IMR-90 (cell line): ENCODE measurements around the gene JAK1. TPM values are rescaled to one million over a fixed set of nuclear protein-coding genes. Genes with fewer than 3 reads are reported as not detected.

Experiments
- ATAC-seq: fragments of 200-7000 bp; cut with Tn5 transposase; 2 replicates; pipeline ENCODE4 v1.9.1; 2020; ENCODE audit warnings: low read depth, mild to moderate bottlenecking, moderate library complexity
- BruUV-seq: library from RNA; stranded (reverse); fragments of 400-500 nt; replicated peaks from 2 replicates; lab custom pipeline; 2021; lab: Mats Ljungman, UMichigan
- CTCF ChIA-PET: fragments of 300-600 bp; formaldehyde crosslinking; extraction: SDS; loops from one replicate; lab custom pipeline; 2021; ENCODE audit warnings: antibody characterized with exemption; lab: Yijun Ruan, JAX
- POLR2A ChIA-PET: fragments of 300-600 bp; sonication (Branson Sonifier 250); formaldehyde crosslinking; loops from one replicate; lab custom pipeline; 2022; ENCODE audit warnings: antibody characterized with exemption; ENCODE audit not compliant: unreplicated experiment; lab: Charles Lee
- DNase-seq: peaks from one replicate; pipeline ENCODE4 v3.0.0; 2013
- H2AFZ ChIP-seq: replicated peaks from 2 replicates; pipeline ENCODE3; 2013; ENCODE audit warnings: low read length, mild to moderate bottlenecking; ENCODE audit not compliant: poor library complexity
- H2AK5ac ChIP-seq: 2 replicates; pipeline ENCODE4 v1.6.1; 2013; ENCODE audit warnings: low read depth, low read length, inconsistent platforms
- H2AK9ac ChIP-seq: replicated peaks from 2 replicates; pipeline ENCODE3; 2013; ENCODE audit warnings: mild to moderate bottlenecking, low read depth, low read length, moderate library complexity; ENCODE audit not compliant: poor library complexity
- H2BK120ac ChIP-seq: 2 replicates; pipeline ENCODE4 v1.6.1; 2013; ENCODE audit warnings: low read depth, low read length, inconsistent platforms
- H2BK15ac ChIP-seq: 3 replicates; pipeline ENCODE4 v1.6.1; 2013; ENCODE audit warnings: low read depth, low read length, inconsistent platforms
- H2BK20ac ChIP-seq: 2 replicates; pipeline ENCODE4 v1.6.1; 2013; ENCODE audit warnings: low read depth, mild to moderate bottlenecking, inconsistent platforms, low read length, moderate library complexity
- H2BK5ac ChIP-seq: 2 replicates; pipeline ENCODE4 v1.6.1; 2013; ENCODE audit warnings: mild to moderate bottlenecking, low read depth, low read length, inconsistent platforms; ENCODE audit not compliant: poor library complexity, severe bottlenecking
- H3K14ac ChIP-seq: replicated peaks from 2 replicates; pipeline ENCODE4 v1.6.1; 2013; ENCODE audit warnings: low read depth, low read length, inconsistent platforms
- H3K18ac ChIP-seq: 2 replicates; pipeline ENCODE4 v1.6.1; 2013; ENCODE audit warnings: low read depth, low read length, control low read depth
- H3K23ac ChIP-seq: 2 replicates; pipeline ENCODE4 v1.6.1; 2013; ENCODE audit warnings: low read depth, low read length, inconsistent platforms
- H3K27ac ChIP-seq: 2 replicates; pipeline ENCODE4 v1.5.1; 2013; ENCODE audit warnings: mild to moderate bottlenecking, control low read depth, low read length; ENCODE audit not compliant: insufficient read depth
- H3K27me3 ChIP-seq: 2 replicates; pipeline ENCODE4 v1.6.1; 2013; ENCODE audit warnings: low read length; ENCODE audit not compliant: control insufficient read depth, insufficient read depth
- H3K36me3 ChIP-seq: 2 replicates; pipeline ENCODE4 v1.6.1; 2013; ENCODE audit warnings: low read length, mixed read lengths; ENCODE audit not compliant: control insufficient read depth, insufficient read depth
- H3K4ac ChIP-seq: 2 replicates; pipeline ENCODE4 v1.6.1; 2013; ENCODE audit warnings: low read depth, low read length, inconsistent platforms
- H3K4me1 ChIP-seq: 2 replicates; pipeline ENCODE4 v1.6.1; 2013; ENCODE audit warnings: low read length, mixed read lengths; ENCODE audit not compliant: control insufficient read depth, insufficient read depth
- H3K4me2 ChIP-seq: 2 replicates; pipeline ENCODE4 v1.6.1; 2013; ENCODE audit warnings: low read depth, mild to moderate bottlenecking, control low read depth, low read length, moderate library complexity
- H3K4me3 ChIP-seq: 2 replicates; pipeline ENCODE4 v1.5.1; 2013; ENCODE audit warnings: low read depth, mild to moderate bottlenecking, control low read depth, low read length, moderate library complexity; ENCODE audit not compliant: insufficient read depth
- H3K56ac ChIP-seq: 2 replicates; pipeline ENCODE4 v1.6.1; 2013; ENCODE audit warnings: low read length, inconsistent platforms; ENCODE audit not compliant: insufficient read depth; ENCODE audit errors: extremely low read depth
- H3K79me1 ChIP-seq, 2 experiments: 2 replicates each; pipeline ENCODE4 v1.6.1; 2013; ENCODE audit warnings: low read length in 2 of 2, inconsistent platforms in 1 of 2, low read depth in 1 of 2
- H3K9ac ChIP-seq: 2 replicates; pipeline ENCODE4 v1.6.1; 2013; ENCODE audit warnings: low read depth, low read length, control low read depth
- H3K9me1 ChIP-seq: 2 replicates; pipeline ENCODE4 v1.6.1; 2013; ENCODE audit warnings: low read length, inconsistent platforms; ENCODE audit not compliant: insufficient read depth
- H3K9me3 ChIP-seq: 2 replicates; pipeline ENCODE4 v1.6.1; 2013; ENCODE audit warnings: low read length; ENCODE audit not compliant: control insufficient read depth, insufficient read depth
- H4K20me1 ChIP-seq: 2 replicates; pipeline ENCODE4 v1.6.1; 2013; ENCODE audit warnings: low read length, inconsistent platforms; ENCODE audit not compliant: insufficient read depth
- H4K5ac ChIP-seq: 2 replicates; pipeline ENCODE4 v1.6.1; 2013; ENCODE audit warnings: mild to moderate bottlenecking, low read depth, low read length, control low read depth
- H4K8ac ChIP-seq, 2 experiments: 2 replicates each; pipeline ENCODE4 v1.6.1; 2013; ENCODE audit warnings: low read depth in 2 of 2, low read length in 2 of 2, control low read depth in 1 of 2, inconsistent platforms in 1 of 2
- H4K91ac ChIP-seq: 2 replicates; pipeline ENCODE4 v1.6.1; 2013; ENCODE audit warnings: low read depth, low read length, inconsistent platforms; ENCODE audit not compliant: insufficient read depth
- BHLHE40 ChIP-seq: fragments of 150-350 bp; IDR thresholded peaks from 2 replicates; pipeline ENCODE4 v1.6.1; 2016; ENCODE audit warnings: mild to moderate bottlenecking, low read depth, low read length
- CEBPB ChIP-seq: IDR thresholded peaks from 2 replicates; pipeline ENCODE4 v1.6.1; 2012; ENCODE audit warnings: low read depth, low read length, improper control_type of control experiment
- CHD1 ChIP-seq: IDR thresholded peaks from 2 replicates; pipeline ENCODE4 v1.6.1; 2012; ENCODE audit warnings: low read depth, low read length, improper control_type of control experiment
- CTCF ChIP-seq: conservative IDR thresholded peaks from 2 replicates; pipeline ENCODE4 v1.5.1; 2012; ENCODE audit warnings: mild to moderate bottlenecking, low read depth, low read length, improper control_type of control experiment
- ELK1 ChIP-seq: fragments of 150-350 bp; IDR thresholded peaks from 2 replicates; pipeline ENCODE4 v1.6.1; 2016; ENCODE audit warnings: low read depth, mild to moderate bottlenecking, low read length, moderate library complexity, borderline replicate concordance
- FOS ChIP-seq: fragments of 150-350 bp; IDR thresholded peaks from 2 replicates; pipeline ENCODE4 v1.6.1; 2016; ENCODE audit warnings: low read depth, low read length
- MAFK ChIP-seq: IDR thresholded peaks from 2 replicates; pipeline ENCODE4 v1.6.1; 2012; ENCODE audit warnings: low read depth, low read length, improper control_type of control experiment
- MAZ ChIP-seq: IDR thresholded peaks from 2 replicates; pipeline ENCODE4 v1.6.1; 2012; ENCODE audit warnings: low read depth, mild to moderate bottlenecking, low read length, improper control_type of control experiment, moderate library complexity, borderline replicate concordance
- MXI1 ChIP-seq: IDR thresholded peaks from 2 replicates; pipeline ENCODE4 v1.6.1; 2012; ENCODE audit warnings: low read depth, mild to moderate bottlenecking, low read length, moderate library complexity, borderline replicate concordance
- NFE2L2 ChIP-seq: fragments of 150-350 bp; IDR thresholded peaks from 2 replicates; pipeline ENCODE4 v1.6.1; 2016; ENCODE audit warnings: low read depth, mild to moderate bottlenecking, low read length
- POLR2A ChIP-seq: IDR thresholded peaks from 2 replicates; pipeline ENCODE4 v1.6.1; 2012; ENCODE audit warnings: mild to moderate bottlenecking, low read depth, low read length
- RAD21 ChIP-seq: IDR thresholded peaks from 2 replicates; pipeline ENCODE4 v1.6.1; 2012; ENCODE audit warnings: low read length, improper control_type of control experiment
- RCOR1 ChIP-seq: IDR thresholded peaks from 2 replicates; pipeline ENCODE4 v1.6.1; 2012; ENCODE audit warnings: mild to moderate bottlenecking, low read length, improper control_type of control experiment; ENCODE audit not compliant: insufficient replicate concordance
- RFX5 ChIP-seq: IDR thresholded peaks from 2 replicates; pipeline ENCODE4 v1.8.0; 2012; ENCODE audit warnings: low read depth, mild to moderate bottlenecking, low read length, moderate library complexity
- SMC3 ChIP-seq: fragments of 150-350 bp; IDR thresholded peaks from 2 replicates; pipeline ENCODE4 v1.6.1; 2016; ENCODE audit warnings: low read depth, mild to moderate bottlenecking, antibody characterized with exemption, low read length, moderate library complexity
- USF2 ChIP-seq: fragments of 150-350 bp; IDR thresholded peaks from 2 replicates; pipeline ENCODE4 v1.6.1; 2017; ENCODE audit warnings: mild to moderate bottlenecking, antibody characterized with exemption, low read length, low read depth
- WGBS, 2 experiments: methylation state at CpG; one replicate each; pipeline versions ENCODE4 v1.1.5 to v1.1.7; 2013; ENCODE audit warnings: missing lambda C conversion rate in 2 of 2; ENCODE audit not compliant: insufficient read length in 1 of 2; ENCODE audit errors: extremely low coverage in 2 of 2; 5-methylcytosine and 5-hydroxymethylcytosine counted together
- dilution Hi-C: fragments of 300-500 bp; cut with HindIII; formaldehyde crosslinking; loops from one replicate; pipeline ENCODE4 v1.14.3; 2018; ENCODE audit warnings: low sequenced_read_pairs; ENCODE audit not compliant: unreplicated experiment
- in situ Hi-C: fragments of 300-500 bp; cut with MboI; formaldehyde crosslinking; loops from 3 replicates; pipeline ENCODE4 v1.14.3; 2019; ENCODE audit warnings: low sequenced_read_pairs, inconsistent platforms, mixed read lengths
- intact Hi-C: fragments of 100-400 bp; cut with micrococcal nuclease; formaldehyde crosslinking; loops from 2 replicates; pipeline ENCODE4 v1.10.0; 2022
- polyA plus RNA-seq, 3 experiments: library from polyadenylated mRNA; depleted of rRNA; stranded (reverse); fragments of >200 nt; gene quantifications; 2 replicates each; pipeline ENCODE4 v1.2.3, GENCODE V29; 2012; ENCODE audit warnings: low replicate concordance in 1 of 3
- total RNA-seq: library from RNA; depleted of rRNA; stranded (reverse); fragments of >200 nt; gene quantifications from 2 replicates; pipeline ENCODE4 v1.2.3, GENCODE V29; 2012

JAK1 gene
- total and polyA plus RNA-seq, 2 of the 4 experiments (the other 2 are of a cell fraction) = 76.9 to 103 TPM

- ChIA-PET CTCF (no interaction called here), POLR2A (no interaction called here)
- no peak overlapping the region for H2AFZ ChIP-seq
- no peak overlapping the region for H3K14ac ChIP-seq
- intact Hi-C loops (no loop called here), in situ Hi-C loops (no loop called here), dilution Hi-C loops (no loop called here)
- ATAC-seq (no peak), DNase-seq (no peak)
- H2AK9ac ChIP-seq = no peak overlapping the region
- H4K91ac ChIP-seq = no peak overlapping the region
- H3K27me3 ChIP-seq = no peaks in the 10 kb centered on the region
- no peak overlapping the region for H2BK5ac ChIP-seq
- H2AK5ac ChIP-seq = no peak overlapping the region
- peaks cover 0 to 4% of the 10 kb centered on the region in 2 experiments; a peak in 1 of 4 replicates for H3K79me1 ChIP-seq
- no peak overlapping the region for H2BK15ac ChIP-seq
- H3K4ac ChIP-seq = no peak overlapping the region
- no peak overlapping the region for H2BK20ac ChIP-seq
- H3K9me1 ChIP-seq = peaks cover 12% of the 10 kb centered on the region
- H3K4me2 ChIP-seq = no peak overlapping the region
- H3K56ac ChIP-seq = no peak overlapping the region
- H3K4me3 ChIP-seq = no peak overlapping the region
- 100% methylated on average over 4 of the region's 13 CpGs; no CpG with 5 or more reads in 1 of the 2 experiments for WGBS, 2 experiments
- no peak overlapping the region for H4K5ac ChIP-seq
- TF ChIP-seq SMC3 (no peak), USF2 (no peak), RCOR1 (no peak), BHLHE40 (no peak), FOS (no peak), CHD1 (no peak), RAD21 (no peak), MXI1 (no peak), MAZ (no peak), POLR2A (no peak), MAFK (no peak), CEBPB (no peak), CTCF (no peak), ELK1 (no peak), RFX5 (no peak), NFE2L2 (no peak)
- no peak overlapping the region for H2BK120ac ChIP-seq
- H3K9ac ChIP-seq = no peak overlapping the region
- H3K36me3 ChIP-seq = peaks cover 76% of the 10 kb centered on the region
- H4K20me1 ChIP-seq = no peaks in the 10 kb centered on the region
- H3K4me1 ChIP-seq = peaks cover 5% of the 10 kb centered on the region; the same call in 1 of the 2 replicates
- H3K18ac ChIP-seq = no peak overlapping the region
- H4K8ac ChIP-seq = no peak overlapping the region
- no peak overlapping the region for H3K23ac ChIP-seq
- no TSS peak for BruUV-seq
- no peaks in the 10 kb centered on the region for H3K9me3 ChIP-seq
- H3K27ac ChIP-seq = no peak overlapping the region
Measured at GRCh38 chr1:64845831-64846425, 120.4 kb downstream of the JAK1 start.
